Spinal cord (tissue), 10 donors: Measurements from ENCODE around the gene BRAF. TPM values are rescaled to one million over a fixed set of nuclear protein-coding genes. Genes with fewer than 3 reads are reported as not detected.
"Not testable (repeated sequence)": the region's sequence is repeated elsewhere in the genome, so short reads cannot be mapped to it uniquely, and the experiment has no call there.

Experiments
- DNase-seq, 6 donors: peaks; one replicate each; pipeline versions ENCODE4 v3.0.0 to v3.0.0-alpha.2; 2013 to 2015; ENCODE audit warnings: low spot score in 6 of 6, low read depth in 4 of 6
- H3K27ac ChIP-seq: one replicate; pipeline ENCODE4 v1.5.1; 2013; ENCODE audit warnings: low read depth, low read length, control low read depth
- H3K27me3 ChIP-seq: one replicate; pipeline ENCODE4 v1.6.1; 2013; ENCODE audit warnings: low read length; ENCODE audit not compliant: control insufficient read depth, insufficient read depth
- H3K36me3 ChIP-seq: one replicate; pipeline ENCODE4 v1.6.1; 2013; ENCODE audit warnings: low read length; ENCODE audit not compliant: control insufficient read depth, insufficient read depth
- H3K4me1 ChIP-seq: one replicate; pipeline ENCODE4 v1.6.1; 2013; ENCODE audit warnings: low read length; ENCODE audit not compliant: control insufficient read depth, insufficient read depth
- H3K4me3 ChIP-seq: one replicate; pipeline ENCODE4 v1.5.1; 2013; ENCODE audit warnings: low read depth, low read length, control low read depth
- H3K9me3 ChIP-seq: one replicate; pipeline ENCODE4 v1.6.1; 2013; ENCODE audit warnings: low read length; ENCODE audit not compliant: control insufficient read depth, insufficient read depth
- WGBS: methylation state at CpG from one replicate; pipeline ENCODE4 v1.1.5; 2013; ENCODE audit warnings: missing lambda C conversion rate; ENCODE audit not compliant: insufficient coverage; 5-methylcytosine and 5-hydroxymethylcytosine counted together
- polyA plus RNA-seq, 2 donors: library from polyadenylated mRNA; unstranded; fragments of 120-200 nt; gene quantifications; one replicate each; pipeline ENCODE4 v1.2.1, GENCODE V29; 2013; ENCODE audit not compliant: insufficient read length in 2 of 2
- total RNA-seq, 2 donors: library from RNA; depleted of rRNA in 1 of 2; stranded (reverse); fragments of 120-200 nt in 1 of 2; fragments of >200 nt in 1 of 2; gene quantifications; one replicate each; pipeline versions ENCODE4 v1.2.3 to v1.2.4, GENCODE V29; 2013 to 2014
- donor health status: healthy.

BRAF gene
- total and polyA plus RNA-seq, 4 donors, result 21.7 to 71.4 (median 31.1) TPM

DNA sequence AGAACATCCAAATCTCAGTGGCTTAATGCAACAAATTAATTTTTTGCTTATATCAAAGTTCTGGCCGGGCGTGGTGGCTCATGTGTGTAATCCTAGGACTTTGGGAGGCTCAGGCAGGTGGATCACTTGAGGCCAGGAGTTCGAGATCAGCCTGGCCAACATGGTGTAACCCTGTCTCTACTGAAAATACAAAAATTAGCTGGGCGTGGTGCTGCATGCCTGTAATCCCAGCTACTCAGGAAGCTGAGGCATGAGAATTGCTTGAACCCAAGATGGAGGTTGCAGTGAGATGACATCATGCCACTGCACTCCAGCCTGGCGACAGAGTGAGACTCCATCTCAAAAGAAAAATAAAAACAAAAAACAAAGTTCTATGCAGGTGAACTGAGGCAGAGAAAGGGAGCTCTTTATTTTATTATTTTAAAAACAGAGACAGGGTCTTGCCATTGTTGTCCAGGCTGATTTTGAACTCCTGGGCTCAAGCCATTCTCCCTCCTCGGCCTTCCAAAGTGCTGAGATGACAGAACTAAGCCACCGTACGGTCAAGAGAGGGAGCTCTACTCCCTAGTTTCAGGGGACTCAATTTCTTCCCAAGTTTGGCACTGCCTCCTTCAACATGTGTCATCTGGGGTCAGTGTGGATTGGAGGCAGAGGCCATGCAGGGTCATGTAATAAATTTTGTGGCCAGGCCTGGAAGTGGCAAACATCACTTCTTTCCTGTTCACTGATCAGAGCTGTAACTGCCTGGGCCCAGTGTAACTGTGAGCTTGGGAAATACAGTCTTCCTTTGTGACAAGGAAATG lies 249.6 kb downstream of the BRAF start:
- Histone ChIP-seq H3K4me1 (peaks cover 29% of the 10 kb centered on the region), H3K27me3 (no peaks in the 10 kb centered on the region), H3K9me3 (no peaks in the 10 kb centered on the region), H3K27ac (peak overlapping the region; percentile 40), H3K36me3 (peaks cover 20% of the 10 kb centered on the region), H3K4me3 (no peak overlapping the region)
- WGBS, result 61% methylated on average over 7 of the region's 8 CpGs
- DNase-seq, result peak in 2 of 6 donors; percentile 57 to 67

GRCh38 chr7:140674356-140674800 lies 250.4 kb downstream of the BRAF start:
- Histone ChIP-seq H3K27me3 (no peaks in the 10 kb centered on the region), H3K4me3 (peak overlapping the region; percentile 64), H3K9me3 (no peaks in the 10 kb centered on the region), H3K36me3 (peaks cover 16% of the 10 kb centered on the region), H3K4me1 (peaks cover 29% of the 10 kb centered on the region), H3K27ac (no peak overlapping the region)
- DNase-seq, result no peak
- 84% methylated on average over 5 of the region's 5 CpGs for WGBS

DNA sequence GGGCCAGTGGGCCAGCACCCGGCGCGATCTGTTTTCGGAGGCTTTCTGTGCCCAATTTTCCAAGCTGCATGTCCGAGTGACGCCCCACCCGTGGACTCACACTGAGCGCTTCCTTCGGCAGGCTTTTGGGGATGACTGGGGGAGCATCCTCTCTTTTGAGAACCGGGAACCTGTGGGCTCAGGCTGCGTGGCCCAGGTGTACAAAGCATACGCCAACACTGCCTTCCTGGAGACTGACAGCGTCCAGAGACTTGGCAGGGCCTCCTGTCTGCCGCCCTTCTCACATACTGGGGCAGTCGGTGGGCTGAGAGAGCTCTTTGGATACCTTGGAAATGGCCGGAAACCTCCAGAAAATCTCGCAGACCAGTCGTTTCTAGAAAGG lies 251.0 kb downstream of the BRAF start:
- Histone ChIP-seq H3K4me1 (peaks cover 29% of the 10 kb centered on the region), H3K27me3 (no peaks in the 10 kb centered on the region), H3K9me3 (no peaks in the 10 kb centered on the region), H3K4me3 (peak overlapping the region; percentile 64), H3K27ac (no peak overlapping the region), H3K36me3 (peaks cover 10% of the 10 kb centered on the region)
- DNase-seq, result no peak
- WGBS, result 48% methylated on average over 18 of the region's 18 CpGs

GRCh38 chr7:140673063-140673773 lies 251.5 kb downstream of the BRAF start:
- peaks cover 4% of the 10 kb centered on the region for H3K36me3 ChIP-seq
- no peaks in the 10 kb centered on the region for H3K27me3 ChIP-seq
- H3K4me3 ChIP-seq, result peak overlapping the region; percentile 64
- H3K27ac ChIP-seq, result peak overlapping the region; percentile 61
- no peaks in the 10 kb centered on the region for H3K9me3 ChIP-seq
- peak in 2 of 6 donors; percentile 72 to 78 for DNase-seq
- WGBS, result under 1% methylated on average over 72 of the region's 72 CpGs
- H3K4me1 ChIP-seq, result peaks cover 29% of the 10 kb centered on the region

DNA sequence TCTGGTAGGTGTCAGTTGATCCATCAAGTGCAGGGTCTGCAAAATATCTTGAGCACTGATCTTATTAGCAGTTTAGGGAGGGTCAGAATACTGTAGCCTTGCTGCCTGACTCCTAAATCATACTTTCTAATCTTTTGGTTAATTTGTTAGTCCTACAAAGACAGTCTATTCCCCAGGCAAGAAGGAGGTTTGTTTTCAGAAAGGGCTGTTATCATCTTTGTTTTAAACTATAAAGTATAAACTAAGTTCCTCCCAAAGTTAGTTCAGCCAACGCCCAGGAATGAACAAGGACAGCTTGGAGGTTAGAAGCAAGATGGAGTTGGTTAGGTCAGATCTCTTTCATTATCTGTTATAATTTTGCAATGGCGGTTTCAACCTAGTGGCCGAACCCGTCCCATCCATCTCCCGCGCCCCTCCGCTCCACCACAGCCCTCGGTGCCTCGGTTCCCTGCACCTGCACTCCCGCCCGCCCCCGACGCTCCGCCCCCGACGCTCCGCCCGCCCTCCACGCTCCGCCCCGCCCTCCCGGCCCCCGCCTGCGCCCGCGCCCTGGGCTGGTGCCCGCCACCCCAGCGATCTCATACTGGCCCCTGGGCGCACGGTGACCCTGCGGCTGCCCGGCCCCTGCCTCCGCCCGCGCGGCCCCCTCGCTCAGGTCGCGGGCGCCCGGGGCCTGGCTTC lies 252.2 kb downstream of the BRAF start, which contains the start of gene ADCK2:
ADCK2 (plus strand) TSS at position 564 of the 681 bp plus-strand sequence. CDS start 386 bp downstream, outside the sequence.
- peak within 1 kb of the TSS; percentile 64 for H3K4me3 ChIP-seq
- no peaks in the 10 kb centered on the region for H3K36me3 ChIP-seq
- H3K27ac ChIP-seq, result peak within 1 kb of the TSS; percentile 61
- peak in 2 of 6 donors; percentile 78 to 79 for DNase-seq
- no peaks in the 10 kb centered on the region for H3K9me3 ChIP-seq
- H3K27me3 ChIP-seq, result no peaks in the 10 kb centered on the region
- H3K4me1 ChIP-seq, result peaks cover 29% of the 10 kb centered on the region
- WGBS, result 0% methylated on average over 20 of the region's 41 CpGs

DNA sequence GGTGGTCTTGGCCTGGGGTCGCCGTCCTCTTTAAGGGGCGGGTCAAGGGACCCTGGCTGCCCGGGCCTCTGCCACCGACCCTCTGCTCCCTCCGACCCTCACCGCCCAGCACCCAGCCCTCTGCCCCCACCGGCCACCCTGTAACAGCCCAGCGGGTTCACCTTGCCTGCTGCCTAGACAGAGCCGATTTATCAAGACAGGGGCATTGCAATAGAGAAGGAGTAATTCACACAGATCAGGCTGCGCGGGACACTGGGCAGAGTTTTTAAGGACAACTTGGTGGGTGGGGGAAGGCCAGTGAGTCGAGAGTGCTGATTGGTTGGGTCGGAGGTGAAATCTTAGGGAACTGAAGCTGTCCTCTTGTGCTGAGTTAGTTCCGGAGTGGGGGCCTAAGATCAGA lies 252.8 kb downstream of the BRAF start:
- no peak for DNase-seq
- Histone ChIP-seq H3K36me3 (no peaks in the 10 kb centered on the region), H3K4me3 (no peak overlapping the region), H3K27ac (no peak overlapping the region), H3K4me1 (peaks cover 29% of the 10 kb centered on the region), H3K9me3 (no peaks in the 10 kb centered on the region), H3K27me3 (no peaks in the 10 kb centered on the region)
- 78% methylated on average over 13 of the region's 15 CpGs for WGBS

DNA sequence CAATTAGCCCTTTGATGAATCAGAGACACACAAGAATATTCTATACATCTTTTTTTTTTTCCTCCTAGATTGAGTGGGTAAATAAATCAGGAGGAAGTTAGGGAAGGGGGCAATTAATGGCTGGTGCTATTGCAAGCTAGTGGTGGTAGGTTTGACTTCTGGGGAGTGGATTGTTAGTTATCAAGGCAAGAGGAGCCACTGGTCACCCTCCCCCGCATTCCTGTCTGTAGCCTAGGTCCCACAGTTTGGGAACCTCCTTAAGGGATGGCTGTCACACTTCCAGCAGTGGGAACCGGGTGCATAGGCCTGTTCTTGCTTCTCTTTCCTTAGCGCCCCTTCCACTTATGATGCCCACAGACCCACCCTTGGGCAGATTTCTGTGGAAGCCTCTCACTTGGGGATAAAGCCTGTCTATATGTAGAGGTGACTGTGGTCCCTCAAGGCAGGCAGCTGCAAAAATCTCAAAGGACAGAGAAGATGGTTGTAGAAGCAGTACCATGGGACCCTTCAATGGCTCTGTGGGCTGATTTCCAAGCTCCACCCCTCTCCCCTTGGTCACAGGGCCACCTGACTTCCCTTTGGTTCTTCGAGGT lies 254.3 kb downstream of the BRAF start:
- Histone ChIP-seq H3K36me3 (no peaks in the 10 kb centered on the region), H3K4me1 (peaks cover 28% of the 10 kb centered on the region), H3K9me3 (no peaks in the 10 kb centered on the region), H3K27me3 (no peaks in the 10 kb centered on the region), H3K4me3 (no peak overlapping the region), H3K27ac (no peak overlapping the region)
- WGBS, result 100% methylated on average over 1 of the region's 4 CpGs
- no peak for DNase-seq

DNA sequence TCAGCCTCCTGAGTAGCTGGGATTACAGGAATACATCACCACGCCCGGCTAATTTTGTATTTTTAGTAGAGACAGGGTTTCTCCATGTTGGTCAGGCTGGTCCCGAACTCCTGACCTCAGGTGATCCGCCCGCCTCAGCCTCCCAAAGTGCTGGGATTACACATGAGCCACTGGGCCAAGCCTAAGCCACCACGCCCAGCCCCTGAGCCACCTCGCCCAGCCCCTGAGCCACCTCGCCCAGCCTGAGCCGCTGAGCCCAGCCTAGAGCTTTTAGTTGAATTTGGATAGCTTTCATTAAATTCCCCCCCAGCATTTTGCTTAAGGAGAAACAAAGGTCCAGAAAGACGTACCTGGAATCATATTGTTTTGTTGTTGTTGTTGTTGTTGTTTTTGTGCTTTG lies 254.9 kb downstream of the BRAF start:
- peaks cover 22% of the 10 kb centered on the region for H3K4me1 ChIP-seq
- not testable (repeated sequence) for H3K27me3 ChIP-seq, DNase-seq, H3K9me3 ChIP-seq, H3K27ac ChIP-seq, H3K4me3 ChIP-seq, H3K36me3 ChIP-seq
- WGBS, result 97% methylated on average over 6 of the region's 10 CpGs

- WGBS, result no CpG with 5 or more reads among the region's 3 CpGs
- Histone ChIP-seq H3K36me3 (no peaks in the 10 kb centered on the region), H3K9me3 (no peaks in the 10 kb centered on the region), H3K4me3 (no peak overlapping the region), H3K4me1 (peaks cover 17% of the 10 kb centered on the region), H3K27me3 (no peaks in the 10 kb centered on the region), H3K27ac (no peak overlapping the region)
- DNase-seq, result no peak
Measured at GRCh38 chr7:140669352-140669751, 255.4 kb downstream of the BRAF start.
